ENCODE data around the gene PRDX3. TPM values are rescaled to one million over a fixed set of nuclear protein-coding genes. Genes with fewer than 3 reads are reported as not detected.

Gene PRDX3
- total and polyA plus RNA-seq, 3 donors from 2014 or later = 71.7 to 118 (median 101) TPM

GRCh38 chr10:119118231-119118630, 60.4 kb downstream of the PRDX3 start:
- 94 to 95% methylated on average over 5 of the region's 5 CpGs for WGBS, 2 donors
- peaks cover 8% of the 10 kb centered on the region for H3K4me1 ChIP-seq
- H3K36me3 ChIP-seq (ENCODE audit: low read depth, missing control alignments) = no peaks in the 10 kb centered on the region
- no peaks in the 10 kb centered on the region for H3K27me3 ChIP-seq
- no peaks in the 10 kb centered on the region for H3K9me3 ChIP-seq
- intact Hi-C loops (cut with DNase I; ENCODE audit: low total_unique reads) = no loop called here
- TF ChIP-seq POLR2A (IDR thresholded peaks at IDR 0.05) = no peak
- TF ChIP-seq, protein P1, sequence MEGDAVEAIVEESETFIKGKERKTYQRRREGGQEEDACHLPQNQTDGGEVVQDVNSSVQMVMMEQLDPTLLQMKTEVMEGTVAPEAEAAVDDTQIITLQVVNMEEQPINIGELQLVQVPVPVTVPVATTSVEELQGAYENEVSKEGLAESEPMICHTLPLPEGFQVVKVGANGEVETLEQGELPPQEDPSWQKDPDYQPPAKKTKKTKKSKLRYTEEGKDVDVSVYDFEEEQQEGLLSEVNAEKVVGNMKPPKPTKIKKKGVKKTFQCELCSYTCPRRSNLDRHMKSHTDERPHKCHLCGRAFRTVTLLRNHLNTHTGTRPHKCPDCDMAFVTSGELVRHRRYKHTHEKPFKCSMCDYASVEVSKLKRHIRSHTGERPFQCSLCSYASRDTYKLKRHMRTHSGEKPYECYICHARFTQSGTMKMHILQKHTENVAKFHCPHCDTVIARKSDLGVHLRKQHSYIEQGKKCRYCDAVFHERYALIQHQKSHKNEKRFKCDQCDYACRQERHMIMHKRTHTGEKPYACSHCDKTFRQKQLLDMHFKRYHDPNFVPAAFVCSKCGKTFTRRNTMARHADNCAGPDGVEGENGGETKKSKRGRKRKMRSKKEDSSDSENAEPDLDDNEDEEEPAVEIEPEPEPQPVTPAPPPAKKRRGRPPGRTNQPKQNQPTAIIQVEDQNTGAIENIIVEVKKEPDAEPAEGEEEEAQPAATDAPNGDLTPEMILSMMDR (IDR thresholded peaks at IDR 0.05) = no peak
- no peak overlapping the region for H3K27ac ChIP-seq
- no peak for DNase-seq
- H3K4me3 ChIP-seq = no peak overlapping the region

Small RNAs within 50 kb of the gene (small RNA-seq; reads per million reads assigned to genes)
- 0 reads per million in 2 donors for gene RN7SL749P

Other genes starting within 250 kb of the PRDX3 start
- 1 to 10 TPM; 2.5 to 4.4 TPM for gene NANOS1, start 149.1 kb downstream of the PRDX3 start, total RNA-seq
- gene NANOS1, start 149.1 kb downstream of the PRDX3 start, polyA plus RNA-seq (ENCODE audit: insufficient read depth, low read depth, low replicate concordance) = 3.8 TPM
- 10 to 100 TPM; 91.2 to 97.0 TPM for gene EIF3A, start 98.0 kb downstream of the PRDX3 start, total RNA-seq
- 71.1 TPM for gene EIF3A, start 98.0 kb downstream of the PRDX3 start, polyA plus RNA-seq (ENCODE audit: insufficient read depth, low read depth, low replicate concordance)
- gene DENND10, start 74.7 kb downstream of the PRDX3 start, total RNA-seq = 10 to 100 TPM; 27.3 to 29.6 TPM
- 18.9 TPM for gene DENND10, start 74.7 kb downstream of the PRDX3 start, polyA plus RNA-seq (ENCODE audit: insufficient read depth, low read depth, low replicate concordance)
- 10 to 100 TPM; 12.8 to 16.6 TPM for gene SFXN4, start 13.1 kb downstream of the PRDX3 start, total RNA-seq
- 57.5 TPM for gene SFXN4, start 13.1 kb downstream of the PRDX3 start, polyA plus RNA-seq (ENCODE audit: insufficient read depth, low read depth, low replicate concordance)
- gene GRK5, start 28.8 kb upstream of the PRDX3 start, total RNA-seq = 1 to 10 TPM; 4.5 to 5.5 TPM
- gene GRK5, start 28.8 kb upstream of the PRDX3 start, polyA plus RNA-seq (ENCODE audit: insufficient read depth, low read depth, low replicate concordance) = 10.3 TPM

Data from testis (tissue), 3 donors.